HUES64 (cell line): ENCODE measurements around the gene CBLN1. TPM values are rescaled to one million over a fixed set of nuclear protein-coding genes. Genes with fewer than 3 reads are reported as not detected.
A peak's percentile ranks its signal among the peaks of the same experiment; 100 is the strongest.

ENCODE experiments used
- H3K27ac ChIP-seq: 2 replicates; pipeline ENCODE4 v1.7.0; 2013; ENCODE audit warnings: low read depth, low read length, inconsistent platforms
- H3K27me3 ChIP-seq: 2 replicates; pipeline ENCODE4 v1.6.1; 2013; ENCODE audit warnings: mild to moderate bottlenecking, low read length; ENCODE audit not compliant: insufficient read depth
- H3K36me3 ChIP-seq: 2 replicates; pipeline ENCODE4 v1.6.1; 2013; ENCODE audit warnings: mild to moderate bottlenecking, low read length; ENCODE audit not compliant: insufficient read depth
- H3K4me1 ChIP-seq: 2 replicates; pipeline ENCODE4 v1.6.1; 2013; ENCODE audit warnings: mild to moderate bottlenecking, low read length, moderate library complexity; ENCODE audit not compliant: insufficient read depth
- H3K4me3 ChIP-seq: 2 replicates; pipeline ENCODE4 v1.5.1; 2013; ENCODE audit warnings: mild to moderate bottlenecking, low read length, moderate library complexity
- H3K9ac ChIP-seq: 2 replicates; pipeline ENCODE4 v1.6.1; 2013; ENCODE audit warnings: mild to moderate bottlenecking, low read depth, low read length
- H3K9me3 ChIP-seq: 2 replicates; pipeline ENCODE4 v1.6.1; 2013; ENCODE audit warnings: low read depth, low read length; ENCODE audit not compliant: insufficient read depth
- WGBS: fragments of 150-250, 120-280 bp; methylation state at CpG from one replicate; pipeline ENCODE4 v1.1.7; 2013; ENCODE audit warnings: missing lambda C conversion rate; 5-methylcytosine and 5-hydroxymethylcytosine counted together
- polyA plus RNA-seq, 2 experiments: library from polyadenylated mRNA; stranded (reverse); fragments of 50-300 nt; gene quantifications; one replicate each; pipeline ENCODE4 v1.2.3, GENCODE V29; 2013

The CBLN1 gene
- 3.3 TPM for polyA plus RNA-seq (2013, experiment 1 of 2)
- 3.1 TPM for polyA plus RNA-seq (2013, experiment 2 of 2)

DNA sequence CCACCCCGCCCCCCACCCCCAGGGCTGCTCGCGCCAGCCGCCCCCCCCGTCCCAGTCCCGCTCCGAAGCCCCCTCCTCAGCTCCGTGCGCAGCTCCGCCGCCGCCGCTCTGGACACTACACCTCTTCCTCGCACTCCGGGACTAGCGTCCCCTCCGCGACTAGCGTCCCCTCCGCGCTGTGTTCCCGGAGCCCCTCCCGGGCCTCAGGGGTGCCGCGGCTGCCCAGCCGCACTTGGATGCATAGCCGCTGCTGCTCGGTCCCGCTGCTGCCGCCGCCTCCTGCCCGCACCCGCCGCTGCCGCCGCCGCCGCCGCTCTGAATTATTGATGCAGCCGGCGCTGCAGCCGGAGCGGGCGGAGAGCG lies at the start of gene CBLN1:
TSS of gene CBLN1 (minus strand) at position 359 of the 363 bp plus-strand sequence. CDS start 373 bp downstream, outside the sequence.
- peaks cover 35% of the 10 kb centered on the region for H3K4me1 ChIP-seq
- H3K36me3 ChIP-seq = no peaks in the 10 kb centered on the region
- H3K27ac ChIP-seq = no peak within 1 kb of the TSS; the same call in 1 of the 2 replicates
- H3K9ac ChIP-seq = peak within 1 kb of the TSS; percentile 62; the same call in 1 of the 2 replicates
- under 1% methylated on average over 43 of the region's 45 CpGs for WGBS
- peaks cover 92% of the 10 kb centered on the region for H3K27me3 ChIP-seq
- H3K4me3 ChIP-seq = peak within 1 kb of the TSS; percentile 73
- no peaks in the 10 kb centered on the region for H3K9me3 ChIP-seq

GRCh38 chr16:49330562-49331201 lies 49.0 kb upstream of the CBLN1 start:
- Histone ChIP-seq H3K27me3 (no peaks in the 10 kb centered on the region), H3K9ac (no peak overlapping the region), H3K4me3 (no peak overlapping the region), H3K4me1 (peaks cover 3% of the 10 kb centered on the region; the same call in 1 of the 2 replicates), H3K9me3 (no peaks in the 10 kb centered on the region), H3K27ac (no peak overlapping the region), H3K36me3 (no peaks in the 10 kb centered on the region)
- WGBS = 81% methylated on average over 9 of the region's 9 CpGs

DNA sequence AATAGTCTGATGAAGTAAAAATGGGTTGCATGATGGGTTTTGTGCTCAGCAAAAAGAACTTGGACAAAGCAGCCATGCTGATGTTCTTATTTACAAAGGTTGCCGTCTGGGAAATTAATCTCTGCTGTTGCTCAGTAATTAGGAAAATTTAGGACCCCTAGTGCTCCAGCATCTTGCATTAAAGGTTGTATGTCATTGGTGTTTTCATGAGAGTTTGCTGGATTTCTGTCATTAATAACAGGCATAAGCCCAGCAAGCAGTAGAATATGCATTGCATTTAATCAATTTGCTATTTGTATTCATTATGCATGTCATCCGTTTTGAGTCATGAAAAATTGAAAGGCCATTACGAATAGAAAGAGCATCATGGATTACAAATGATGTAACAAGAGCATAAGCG lies 46.7 kb upstream of the CBLN1 start:
- Histone ChIP-seq H3K4me3 (no peak overlapping the region), H3K9ac (no peak overlapping the region), H3K36me3 (no peaks in the 10 kb centered on the region), H3K27me3 (no peaks in the 10 kb centered on the region), H3K27ac (no peak overlapping the region), H3K9me3 (no peaks in the 10 kb centered on the region), H3K4me1 (peaks cover 3% of the 10 kb centered on the region; the same call in 1 of the 2 replicates)
- 90% methylated on average over 4 of the region's 4 CpGs for WGBS

GRCh38 chr16:49327466-49327865 lies 45.8 kb upstream of the CBLN1 start:
- H3K27ac ChIP-seq = no peak overlapping the region
- H3K4me1 ChIP-seq = peaks cover under 1% of the 10 kb centered on the region; the same call in 1 of the 2 replicates
- no peak overlapping the region for H3K4me3 ChIP-seq
- WGBS = 86% methylated on average over 4 of the region's 4 CpGs
- no peaks in the 10 kb centered on the region for H3K9me3 ChIP-seq
- no peaks in the 10 kb centered on the region for H3K27me3 ChIP-seq
- H3K36me3 ChIP-seq = no peaks in the 10 kb centered on the region
- no peak overlapping the region for H3K9ac ChIP-seq

GRCh38 chr16:49324703-49325102 lies 43.1 kb upstream of the CBLN1 start:
- Histone ChIP-seq H3K4me3 (no peak overlapping the region), H3K27ac (no peak overlapping the region), H3K4me1 (no peaks in the 10 kb centered on the region), H3K9me3 (no peaks in the 10 kb centered on the region), H3K9ac (no peak overlapping the region), H3K36me3 (no peaks in the 10 kb centered on the region), H3K27me3 (no peaks in the 10 kb centered on the region)
- WGBS = 95% methylated on average over 9 of the region's 9 CpGs

DNA sequence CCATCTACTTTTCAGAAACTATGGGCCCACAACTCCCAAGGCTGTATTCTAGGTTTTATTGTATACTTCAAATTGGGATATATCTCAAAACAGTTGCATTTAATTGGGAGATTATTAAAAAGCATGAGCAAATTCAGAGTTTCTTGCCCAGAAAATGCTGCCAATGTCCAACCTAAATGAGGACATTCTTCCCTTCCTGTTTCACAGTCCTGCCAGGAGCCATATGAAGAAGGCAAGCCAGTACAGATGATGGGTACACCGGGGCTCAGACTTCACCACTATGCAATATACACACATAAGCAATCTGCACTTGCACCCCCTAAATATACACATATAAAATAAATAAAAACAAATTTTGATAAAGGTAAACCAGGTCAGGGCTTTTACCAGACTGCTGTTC lies 34.0 kb upstream of the CBLN1 start:
- Histone ChIP-seq H3K4me3 (no peak overlapping the region), H3K36me3 (no peaks in the 10 kb centered on the region), H3K27ac (no peak overlapping the region), H3K27me3 (no peaks in the 10 kb centered on the region), H3K9me3 (peaks cover 3% of the 10 kb centered on the region; the same call in 1 of the 2 replicates), H3K9ac (no peak overlapping the region), H3K4me1 (peaks cover 13% of the 10 kb centered on the region)
- 100% methylated on average over 1 of the region's 1 CpG for WGBS

DNA sequence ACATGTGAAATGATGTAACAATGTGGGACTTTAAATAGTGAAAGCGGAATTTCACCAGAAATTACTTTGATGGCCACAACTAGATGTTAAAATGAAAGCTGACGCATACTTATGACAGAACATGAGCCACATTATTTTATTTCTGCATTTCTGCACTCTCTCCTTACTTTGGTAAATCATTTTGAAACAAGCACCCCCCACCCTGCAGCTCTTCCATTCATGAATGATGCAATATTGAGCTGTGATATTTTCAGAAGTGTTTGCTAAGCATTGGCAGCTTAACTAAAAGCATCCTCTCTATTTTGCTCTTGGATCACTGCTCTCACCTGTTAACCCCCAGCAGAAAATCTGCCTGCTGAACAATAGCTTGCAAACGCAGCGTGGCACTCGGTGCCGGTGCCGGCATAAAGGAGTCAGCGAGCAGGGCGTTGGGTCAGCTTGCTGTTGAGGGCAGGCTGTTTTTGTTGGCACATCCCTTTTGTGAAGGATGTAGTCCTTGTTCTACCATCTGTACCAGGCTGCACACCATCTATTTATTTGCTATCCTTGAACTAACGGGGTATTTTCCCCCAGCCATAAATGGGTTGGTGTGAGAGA lies 30.8 kb upstream of the CBLN1 start:
- WGBS = 49% methylated on average over 9 of the region's 10 CpGs

DNA sequence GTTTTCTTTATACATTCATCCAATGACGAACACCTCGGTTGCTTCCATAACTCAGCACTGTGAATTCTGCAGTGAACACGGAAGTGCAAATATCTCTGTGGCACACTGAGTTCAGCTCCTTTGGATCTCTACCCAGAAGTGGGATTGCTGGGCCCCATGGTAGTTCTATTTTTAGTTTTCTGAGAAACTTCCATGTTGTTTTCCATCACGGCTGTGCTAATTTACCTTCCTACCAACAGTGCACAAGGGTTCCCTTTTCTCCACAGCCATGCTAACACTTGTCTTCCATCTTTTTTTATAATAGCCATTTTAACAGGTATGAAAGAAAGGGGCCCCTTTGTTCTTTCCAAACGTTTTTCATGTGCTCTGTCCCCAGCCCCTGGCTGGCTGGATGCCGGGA lies 30.2 kb upstream of the CBLN1 start:
- 88% methylated on average over 6 of the region's 6 CpGs for WGBS
- Histone ChIP-seq H3K27me3 (no peaks in the 10 kb centered on the region), H3K9me3 (no peaks in the 10 kb centered on the region), H3K4me3 (no peak overlapping the region), H3K4me1 (peaks cover 13% of the 10 kb centered on the region), H3K36me3 (no peaks in the 10 kb centered on the region), H3K27ac (no peak overlapping the region), H3K9ac (no peak overlapping the region)

More for the DNA sequence above, 30.8 kb upstream of the CBLN1 start:
- peaks cover 13% of the 10 kb centered on the region for H3K4me1 ChIP-seq
- no peaks in the 10 kb centered on the region for H3K27me3 ChIP-seq
- H3K4me3 ChIP-seq = no peak overlapping the region
- H3K9me3 ChIP-seq = no peaks in the 10 kb centered on the region
- H3K9ac ChIP-seq = no peak overlapping the region
- no peaks in the 10 kb centered on the region for H3K36me3 ChIP-seq
- H3K27ac ChIP-seq = no peak overlapping the region

- no peak overlapping the region for H3K4me3 ChIP-seq
- no peaks in the 10 kb centered on the region for H3K27me3 ChIP-seq
- H3K36me3 ChIP-seq = no peaks in the 10 kb centered on the region
- H3K4me1 ChIP-seq = peaks cover 4% of the 10 kb centered on the region; the same call in 1 of the 2 replicates
- 84% methylated on average over 2 of the region's 2 CpGs for WGBS
- H3K27ac ChIP-seq = no peak overlapping the region
- H3K9me3 ChIP-seq = no peaks in the 10 kb centered on the region
- H3K9ac ChIP-seq = no peak overlapping the region
Observed at GRCh38 chr16:49307176-49307575, 25.5 kb upstream of the CBLN1 start.

- Histone ChIP-seq H3K9ac (no peak overlapping the region), H3K27me3 (no peaks in the 10 kb centered on the region), H3K36me3 (no peaks in the 10 kb centered on the region), H3K27ac (no peak overlapping the region), H3K4me1 (no peaks in the 10 kb centered on the region), H3K9me3 (no peaks in the 10 kb centered on the region), H3K4me3 (no peak overlapping the region)
Observed at GRCh38 chr16:49305406-49305805, 23.8 kb upstream of the CBLN1 start.

- no peak overlapping the region for H3K4me3 ChIP-seq
- WGBS = no CpG with 5 or more reads among the region's 2 CpGs
- H3K4me1 ChIP-seq = no peaks in the 10 kb centered on the region
Observed at GRCh38 chr16:49292413-49292812, 10.8 kb upstream of the CBLN1 start.

More at GRCh38 chr16:49292413-49292812, 10.8 kb upstream of the CBLN1 start:
- H3K27me3 ChIP-seq = 0 out of 2 replicates have a peak, but pooled peaks cover 3% of the 10 kb centered on the region
- H3K27ac ChIP-seq = no peak overlapping the region
- H3K9ac ChIP-seq = no peak overlapping the region
- no peaks in the 10 kb centered on the region for H3K9me3 ChIP-seq
- no peaks in the 10 kb centered on the region for H3K36me3 ChIP-seq
